ENCODE data around the gene RAB37.

Gene RAB37

DNA sequence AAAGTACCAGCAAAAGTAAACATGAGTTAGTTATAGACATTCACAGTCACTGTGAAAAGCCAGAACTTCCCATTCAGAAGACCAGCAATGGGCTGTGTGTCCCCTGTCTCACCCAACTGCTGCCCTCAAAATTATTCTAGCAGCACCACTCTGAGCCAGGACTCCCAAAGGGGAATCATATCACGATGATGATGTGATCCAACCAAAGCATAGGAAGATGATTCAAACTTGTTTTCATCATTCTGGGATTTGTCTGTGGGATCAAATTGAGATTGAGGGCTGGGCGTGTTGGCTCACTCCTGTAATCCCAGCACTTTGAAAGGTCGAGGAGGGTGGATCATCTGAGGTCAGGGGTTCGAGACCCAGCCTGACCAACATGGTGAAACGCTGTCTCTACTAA is 45.5 kb downstream of the RAB37 start:
- Mint-ChIP-seq H3K27ac (no peak overlapping the region), H3K36me3 (ENCODE audit: low read depth) (peaks cover 4% of the 10 kb centered on the region), H3K27me3 (no peaks in the 10 kb centered on the region), H3K4me1 (peaks cover 63% of the 10 kb centered on the region), H3K9me3 (no peaks in the 10 kb centered on the region), H3K4me3 (no peak overlapping the region)
- ATAC-seq (no peak), DNase-seq (no peak)

DNA sequence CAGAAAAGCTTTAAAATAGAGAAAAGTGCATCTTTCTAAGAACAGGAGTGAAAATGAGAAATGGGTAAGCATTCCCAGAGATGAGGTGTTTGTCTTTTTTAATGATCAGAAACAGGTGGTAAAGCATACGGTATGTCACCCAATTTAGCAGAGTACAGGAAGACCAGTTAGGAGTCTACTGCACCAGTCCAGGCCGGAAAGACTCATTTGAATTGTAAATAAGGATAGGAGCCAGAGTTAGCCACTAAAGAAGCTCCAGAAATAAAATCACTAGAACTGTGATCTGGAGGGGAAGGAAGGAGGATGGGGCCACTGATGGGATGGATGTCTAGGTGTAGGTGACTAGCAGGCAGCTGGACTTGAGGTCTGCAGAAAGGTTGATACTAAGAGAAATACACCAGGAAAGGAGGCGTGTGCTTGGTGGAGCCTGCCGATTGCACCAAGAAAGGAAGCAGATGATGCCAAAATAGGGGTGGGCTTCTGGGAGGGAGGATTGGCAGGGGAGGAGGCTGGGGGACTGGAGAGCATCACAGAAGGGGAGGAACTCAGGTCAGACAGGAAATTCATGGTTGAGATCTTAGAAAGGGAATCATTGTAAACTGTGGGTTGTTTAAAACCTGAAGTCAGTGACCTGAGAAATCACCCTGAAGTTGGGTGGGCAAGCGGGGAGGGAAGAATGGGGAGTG is 47.2 kb downstream of the RAB37 start:
- no peaks in the 10 kb centered on the region for H3K27me3 Mint-ChIP-seq
- H3K36me3 Mint-ChIP-seq (ENCODE audit: low read depth): peaks cover 7% of the 10 kb centered on the region
- H3K9me3 Mint-ChIP-seq: no peaks in the 10 kb centered on the region
- peaks cover 54% of the 10 kb centered on the region for H3K4me1 Mint-ChIP-seq
- H3K27ac Mint-ChIP-seq: peak overlapping the region; percentile 49
- H3K4me3 Mint-ChIP-seq: no peak overlapping the region
- ATAC-seq (no peak), DNase-seq (no peak)

- H3K9me3 Mint-ChIP-seq: no peaks in the 10 kb centered on the region
These were observed 48.3 kb downstream of the RAB37 start for GRCh38 chr17:74785096-74785980.

DNA sequence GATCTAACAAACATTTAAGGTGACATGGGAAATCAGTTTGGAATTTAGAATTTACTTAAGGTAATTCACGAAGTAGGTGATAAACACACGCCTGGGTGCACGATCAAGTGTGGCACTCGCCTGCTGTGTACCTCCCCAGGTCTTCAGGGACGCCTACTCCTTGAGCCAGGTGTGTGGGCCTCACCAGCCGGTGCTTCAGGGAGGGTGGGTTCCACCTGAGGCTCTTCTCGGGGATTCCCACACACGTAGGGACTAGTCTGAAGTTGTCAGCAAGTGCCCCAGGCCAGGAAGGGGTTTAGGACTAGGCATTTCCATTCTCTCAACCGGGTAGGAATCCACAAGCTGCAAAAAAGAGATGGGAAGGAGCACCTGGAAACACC is 48.9 kb downstream of the RAB37 start:
- DNase-seq (no peak), ATAC-seq (no peak)
- Mint-ChIP-seq H3K9me3 (no peaks in the 10 kb centered on the region), H3K27me3 (no peaks in the 10 kb centered on the region), H3K27ac (no peak overlapping the region), H3K4me3 (no peak overlapping the region), H3K36me3 (ENCODE audit: low read depth) (peaks cover 13% of the 10 kb centered on the region), H3K4me1 (peaks cover 45% of the 10 kb centered on the region)

More at GRCh38 chr17:74785096-74785980, 48.3 kb downstream of the RAB37 start:
- peak; percentile 75 for ATAC-seq
- peaks cover 10% of the 10 kb centered on the region for H3K36me3 Mint-ChIP-seq (ENCODE audit: low read depth)
- no peak overlapping the region for H3K4me3 Mint-ChIP-seq
- peak overlapping the region; percentile 40 for H3K27ac Mint-ChIP-seq
- peaks cover 45% of the 10 kb centered on the region for H3K4me1 Mint-ChIP-seq
- no peaks in the 10 kb centered on the region for H3K27me3 Mint-ChIP-seq
- DNase-seq: peak; percentile 20

DNA sequence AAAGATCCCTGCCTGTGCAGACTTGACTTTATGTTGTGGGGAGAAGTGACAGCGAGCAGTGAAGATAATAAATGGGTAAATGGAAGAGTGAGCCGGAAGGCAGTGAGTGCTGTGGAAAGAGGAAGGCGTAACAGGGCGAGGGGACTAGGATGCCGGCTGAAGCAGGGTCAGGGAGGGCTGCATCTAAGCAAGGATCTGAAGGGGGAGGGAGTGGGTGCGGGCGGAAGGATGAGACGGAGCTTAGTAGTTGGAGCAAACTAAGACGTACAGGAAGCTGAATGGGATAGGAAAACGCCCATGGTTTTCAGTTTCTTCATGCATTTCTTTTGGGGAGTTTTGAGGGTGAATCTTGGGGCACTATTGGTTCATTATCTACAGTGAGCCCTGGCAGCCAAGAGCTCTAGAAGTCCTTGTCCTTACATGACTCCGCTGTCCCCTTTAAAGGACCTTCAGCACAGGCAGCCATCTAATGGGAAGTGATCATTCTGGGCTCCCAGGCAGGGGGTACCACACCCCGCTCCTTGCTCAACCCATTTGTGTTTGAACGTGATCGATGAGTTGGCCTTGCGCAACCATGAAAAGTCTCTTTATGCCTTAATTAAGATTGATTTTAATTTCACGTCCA is 49.5 kb downstream of the RAB37 start:
- Mint-ChIP-seq H3K9me3 (no peaks in the 10 kb centered on the region), H3K27me3 (no peaks in the 10 kb centered on the region), H3K4me1 (peaks cover 46% of the 10 kb centered on the region), H3K4me3 (no peak overlapping the region), H3K36me3 (ENCODE audit: low read depth) (peaks cover 15% of the 10 kb centered on the region), H3K27ac (no peak overlapping the region)
- DNase-seq: no peak
- ATAC-seq: no peak

GRCh38 chr17:74790161-74791058 is 53.4 kb downstream of the RAB37 start:
- no peak for DNase-seq
- Mint-ChIP-seq H3K9me3 (no peaks in the 10 kb centered on the region), H3K4me3 (no peak overlapping the region), H3K27ac (no peak overlapping the region), H3K36me3 (ENCODE audit: low read depth) (peaks cover 11% of the 10 kb centered on the region), H3K4me1 (peaks cover 29% of the 10 kb centered on the region), H3K27me3 (no peaks in the 10 kb centered on the region)
- ATAC-seq: no peak

DNA sequence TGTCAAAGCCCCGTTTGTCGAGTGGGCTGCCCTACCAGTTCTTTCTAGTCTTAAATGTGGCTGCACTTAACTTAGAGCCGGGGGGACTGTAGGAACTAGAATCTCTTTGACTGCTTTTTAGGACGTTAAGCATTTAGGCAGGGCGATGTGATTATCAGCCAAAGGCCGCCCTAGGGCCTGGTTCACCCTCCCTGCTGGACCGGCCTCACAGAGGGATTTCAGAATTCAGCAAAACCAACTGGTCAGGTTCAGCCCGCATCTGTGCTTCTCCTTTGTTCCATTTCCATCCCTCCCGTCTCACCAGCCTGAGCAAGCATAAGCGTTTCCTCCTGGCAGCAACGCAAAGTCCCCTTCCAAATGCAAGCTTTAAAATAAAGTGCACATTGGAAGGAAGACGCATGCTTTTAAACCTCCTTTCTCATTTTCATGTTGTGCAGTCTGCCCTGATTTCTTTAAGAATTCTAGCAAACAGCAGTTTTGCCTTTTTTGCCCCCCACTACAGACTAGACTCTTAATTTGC is 55.6 kb downstream of the RAB37 start:
- Mint-ChIP-seq H3K27me3 (no peaks in the 10 kb centered on the region), H3K36me3 (ENCODE audit: low read depth) (peaks cover 17% of the 10 kb centered on the region), H3K27ac (no peak overlapping the region), H3K4me3 (no peak overlapping the region), H3K4me1 (peaks cover 14% of the 10 kb centered on the region), H3K9me3 (no peaks in the 10 kb centered on the region)
- DNase-seq: no peak
- no peak for ATAC-seq

DNA sequence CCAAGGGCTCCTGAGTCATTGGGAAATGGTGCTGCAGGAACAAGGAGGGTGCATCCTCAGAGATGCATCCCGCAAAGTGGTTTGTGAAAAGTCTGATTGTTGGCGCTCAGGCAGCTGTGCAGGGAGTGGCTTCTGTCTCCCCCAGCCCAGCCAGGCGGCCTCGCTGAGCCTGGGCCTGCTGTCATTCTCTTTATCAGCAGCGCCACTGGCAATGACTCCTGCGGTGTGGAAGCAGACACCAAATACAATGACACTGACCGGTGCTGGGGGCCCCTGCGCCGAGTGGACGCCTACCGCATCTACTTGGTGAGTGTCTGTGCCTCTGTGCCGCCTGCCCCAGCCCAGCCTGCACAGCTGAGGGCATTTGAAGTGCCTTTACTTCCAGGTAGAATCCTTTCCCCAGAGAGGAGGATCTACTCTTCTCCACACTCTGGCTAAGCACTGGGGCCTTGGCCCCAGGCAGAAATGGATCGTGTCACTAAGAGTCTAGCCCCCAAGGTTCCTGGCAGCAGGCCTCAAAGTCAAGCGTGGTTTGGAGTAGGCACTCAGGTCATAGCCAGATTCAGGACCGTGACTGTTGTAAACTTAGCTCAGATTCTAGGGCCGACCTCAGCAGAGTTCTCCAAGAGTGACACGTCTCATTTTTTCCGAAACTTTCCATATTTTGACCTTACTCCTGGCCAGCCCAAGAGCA is 58.4 kb downstream of the RAB37 start:
- H3K4me1 Mint-ChIP-seq: peaks cover 11% of the 10 kb centered on the region
- no peaks in the 10 kb centered on the region for H3K9me3 Mint-ChIP-seq
- no peak for ATAC-seq

GRCh38 chr17:74796211-74796610 is 59.2 kb downstream of the RAB37 start:
- H3K4me1 Mint-ChIP-seq: peaks cover 4% of the 10 kb centered on the region
- DNase-seq: no peak
- H3K27ac Mint-ChIP-seq: no peak overlapping the region
- H3K36me3 Mint-ChIP-seq (ENCODE audit: low read depth): peaks cover 13% of the 10 kb centered on the region
- H3K27me3 Mint-ChIP-seq: no peaks in the 10 kb centered on the region
- H3K4me3 Mint-ChIP-seq: no peak overlapping the region
- H3K9me3 Mint-ChIP-seq: no peaks in the 10 kb centered on the region
- ATAC-seq: no peak

More for the DNA sequence above, 58.4 kb downstream of the RAB37 start:
- Mint-ChIP-seq H3K27me3 (no peaks in the 10 kb centered on the region), H3K36me3 (ENCODE audit: low read depth) (peaks cover 13% of the 10 kb centered on the region), H3K27ac (no peak overlapping the region), H3K4me3 (no peak overlapping the region)
- no peak for DNase-seq

GRCh38 chr17:74796866-74797265 is 59.8 kb downstream of the RAB37 start:
- H3K36me3 Mint-ChIP-seq (ENCODE audit: low read depth): peaks cover 11% of the 10 kb centered on the region
- no peaks in the 10 kb centered on the region for H3K27me3 Mint-ChIP-seq
- no peaks in the 10 kb centered on the region for H3K9me3 Mint-ChIP-seq
- H3K4me1 Mint-ChIP-seq: no peaks in the 10 kb centered on the region
- ATAC-seq (no peak), DNase-seq (no peak)
- no peak overlapping the region for H3K4me3 Mint-ChIP-seq
- no peak overlapping the region for H3K27ac Mint-ChIP-seq
